Measurements from ENCODE around the gene DIAPH3.

- TF ChIP-seq, protein P1, sequence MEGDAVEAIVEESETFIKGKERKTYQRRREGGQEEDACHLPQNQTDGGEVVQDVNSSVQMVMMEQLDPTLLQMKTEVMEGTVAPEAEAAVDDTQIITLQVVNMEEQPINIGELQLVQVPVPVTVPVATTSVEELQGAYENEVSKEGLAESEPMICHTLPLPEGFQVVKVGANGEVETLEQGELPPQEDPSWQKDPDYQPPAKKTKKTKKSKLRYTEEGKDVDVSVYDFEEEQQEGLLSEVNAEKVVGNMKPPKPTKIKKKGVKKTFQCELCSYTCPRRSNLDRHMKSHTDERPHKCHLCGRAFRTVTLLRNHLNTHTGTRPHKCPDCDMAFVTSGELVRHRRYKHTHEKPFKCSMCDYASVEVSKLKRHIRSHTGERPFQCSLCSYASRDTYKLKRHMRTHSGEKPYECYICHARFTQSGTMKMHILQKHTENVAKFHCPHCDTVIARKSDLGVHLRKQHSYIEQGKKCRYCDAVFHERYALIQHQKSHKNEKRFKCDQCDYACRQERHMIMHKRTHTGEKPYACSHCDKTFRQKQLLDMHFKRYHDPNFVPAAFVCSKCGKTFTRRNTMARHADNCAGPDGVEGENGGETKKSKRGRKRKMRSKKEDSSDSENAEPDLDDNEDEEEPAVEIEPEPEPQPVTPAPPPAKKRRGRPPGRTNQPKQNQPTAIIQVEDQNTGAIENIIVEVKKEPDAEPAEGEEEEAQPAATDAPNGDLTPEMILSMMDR (IDR thresholded peaks at IDR 0.05): no peak
- no peak for TF ChIP-seq EP300 (IDR thresholded peaks at IDR 0.05)
Measured at GRCh38 chr13:59742467-59742866, 421.3 kb downstream of the DIAPH3 start.
